NCI-H1048 (cell line): Measurements from ENCODE around the gene CTBP1.

Experiments used
- DNase-seq: peaks from one replicate; lab custom pipeline; 2025; lab: John Stamatoyannopoulos, UW

The CTBP1 gene

GRCh38 chr4:1283711-1284110 is 34.8 kb upstream of the CTBP1 start:
- DNase-seq: no peak

GRCh38 chr4:1279253-1279652 is 30.3 kb upstream of the CTBP1 start:
- DNase-seq: no peak

- no peak for DNase-seq
Measured at GRCh38 chr4:1277667-1278665, 29.0 kb upstream of the CTBP1 start.

DNA sequence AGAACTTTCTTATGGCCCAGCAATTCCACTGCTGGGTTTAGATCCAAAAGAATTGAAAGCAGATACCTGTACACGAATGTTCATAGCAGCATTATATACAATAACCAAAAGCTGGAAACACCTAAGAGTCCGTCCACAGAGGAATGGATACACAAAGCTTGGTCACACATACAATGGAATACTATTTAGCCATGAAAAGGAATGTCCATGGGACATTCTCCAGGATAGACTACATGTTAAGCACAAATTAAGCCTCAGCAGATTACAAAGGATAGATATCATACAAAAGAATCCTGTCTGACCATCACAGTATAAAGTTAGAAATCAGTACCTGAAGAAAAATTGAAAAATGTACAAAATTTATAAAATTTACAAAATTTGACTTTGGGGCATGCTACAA is 28.1 kb upstream of the CTBP1 start:
- DNase-seq: no peak

GRCh38 chr4:1274871-1275270 is 25.9 kb upstream of the CTBP1 start:
- no peak for DNase-seq

GRCh38 chr4:1271686-1272085 is 22.8 kb upstream of the CTBP1 start:
- no peak for DNase-seq

GRCh38 chr4:1269209-1269608 is 20.3 kb upstream of the CTBP1 start:
- no peak for DNase-seq

DNA sequence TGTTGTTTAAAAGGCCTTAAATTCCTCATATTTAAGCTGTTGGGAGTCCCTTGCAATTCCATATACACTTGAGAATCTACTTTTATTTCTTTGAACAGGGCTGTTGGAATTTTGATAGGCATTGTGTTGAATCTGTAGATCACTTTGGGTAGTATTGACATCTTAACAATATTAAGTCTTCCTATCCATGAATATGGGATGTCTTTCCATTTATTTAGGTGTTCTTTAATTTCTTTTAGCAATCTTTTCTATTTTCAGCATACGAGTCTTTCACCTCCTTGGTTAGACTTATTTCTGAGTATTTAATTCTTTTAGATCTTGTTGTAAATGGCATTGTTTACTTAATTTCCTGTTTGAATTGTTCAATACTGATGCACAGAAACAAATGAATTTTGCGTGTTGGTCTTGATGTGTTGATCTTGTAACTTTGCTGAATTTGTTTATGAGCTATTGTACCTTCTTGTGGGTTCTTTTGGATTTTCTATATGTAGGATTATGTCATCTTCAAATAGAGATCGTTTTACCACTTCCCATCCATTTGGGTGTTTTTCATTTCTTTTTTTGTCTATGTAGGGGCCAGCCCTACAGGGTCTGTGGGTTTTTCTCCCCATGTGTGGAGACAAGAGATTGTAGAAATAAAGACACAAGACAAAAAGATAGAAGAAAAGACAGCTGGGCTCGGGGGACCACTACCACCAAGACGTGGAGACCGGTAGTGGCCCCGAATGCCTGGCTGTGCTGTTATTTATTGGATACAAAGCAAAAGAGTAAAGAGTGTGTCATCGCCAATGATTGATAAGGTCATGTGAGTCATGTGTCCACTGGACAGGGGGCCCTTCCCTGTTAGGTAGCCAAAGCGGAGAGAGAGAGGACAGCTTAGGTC is 18.2 kb upstream of the CTBP1 start:
- no peak for DNase-seq

DNA sequence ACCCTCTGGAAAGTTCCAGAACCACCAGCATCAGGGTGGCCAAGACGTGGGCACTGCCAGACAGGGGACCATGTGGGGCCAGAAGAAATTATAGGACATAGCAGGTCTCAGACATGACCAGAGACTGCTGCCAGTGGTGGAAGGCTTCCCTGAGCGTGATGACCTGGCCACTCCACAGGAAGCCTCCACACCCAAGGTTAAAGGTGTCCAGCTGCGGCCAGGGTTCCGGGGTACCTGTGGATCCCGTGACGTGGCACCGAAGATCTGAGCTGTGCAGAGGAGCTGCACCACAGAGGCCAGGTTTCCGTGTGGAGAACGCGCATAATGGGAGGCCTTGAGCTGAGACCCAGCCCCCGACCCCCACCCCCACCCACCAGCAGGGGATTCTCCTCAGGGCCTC is 16.4 kb upstream of the CTBP1 start:
- no peak for DNase-seq

DNA sequence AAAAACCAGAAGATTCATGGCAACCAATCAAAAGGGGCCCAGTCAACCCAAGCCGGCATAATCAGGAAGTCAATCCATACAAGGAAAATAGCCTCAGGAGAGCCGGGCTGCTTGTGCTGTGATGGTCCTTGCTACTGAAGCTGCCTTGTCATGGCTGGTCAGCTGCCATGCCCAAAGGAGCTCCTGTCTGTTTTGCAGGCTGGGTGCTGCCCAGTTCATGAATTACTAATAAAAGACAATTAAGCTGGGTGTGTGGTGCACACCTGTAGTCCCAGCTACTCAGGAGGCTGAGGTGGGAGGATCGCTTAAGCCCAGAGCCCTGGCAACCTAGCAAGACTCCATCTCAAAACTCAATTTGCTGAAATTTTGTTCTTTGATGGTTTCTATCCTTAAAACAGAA is 16.0 kb upstream of the CTBP1 start:
- DNase-seq: no peak

GRCh38 chr4:1261107-1261928 is 12.4 kb upstream of the CTBP1 start:
- DNase-seq: no peak

GRCh38 chr4:1260418-1261106 is 11.6 kb upstream of the CTBP1 start:
- no peak for DNase-seq

DNA sequence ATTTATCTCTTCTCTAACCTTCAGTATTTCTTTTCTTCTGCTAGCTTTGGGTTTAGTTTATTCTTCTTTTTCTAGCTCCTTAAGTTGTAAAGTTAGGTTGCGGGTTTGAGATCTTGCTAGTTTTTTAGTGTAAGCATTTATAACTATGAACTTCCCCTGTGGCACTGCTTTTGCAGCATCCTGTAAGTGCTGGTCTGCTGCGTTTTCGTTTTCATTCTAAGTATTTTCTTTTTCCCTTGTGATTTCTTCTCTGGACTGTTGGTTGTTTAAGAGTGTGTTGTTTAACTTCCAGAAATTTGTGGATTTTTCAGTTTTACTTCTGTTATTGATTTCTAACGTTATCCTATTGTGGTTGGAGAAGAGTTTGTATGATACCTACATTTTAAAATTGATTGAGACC is 11.0 kb upstream of the CTBP1 start:
- DNase-seq: no peak

DNA sequence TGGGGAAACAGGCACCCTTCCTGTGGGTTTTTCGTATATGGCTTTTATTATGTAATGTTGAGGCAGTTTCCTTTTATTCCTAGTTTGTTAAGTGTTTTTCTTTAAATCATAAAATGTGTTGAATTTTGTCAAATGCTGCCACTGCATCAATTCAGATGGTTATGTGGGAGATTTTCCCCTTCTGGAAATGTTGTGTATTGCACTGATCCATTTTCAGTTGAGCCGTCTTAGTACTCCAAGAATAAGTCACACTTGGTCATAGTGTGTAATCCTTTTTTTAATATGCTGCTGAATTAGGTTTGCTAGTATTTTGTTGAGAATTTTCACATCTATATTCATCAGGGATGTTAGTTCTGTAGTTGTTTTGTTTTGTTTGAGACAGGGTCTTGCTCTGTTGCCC is 9.5 kb upstream of the CTBP1 start:
- DNase-seq: no peak

DNA sequence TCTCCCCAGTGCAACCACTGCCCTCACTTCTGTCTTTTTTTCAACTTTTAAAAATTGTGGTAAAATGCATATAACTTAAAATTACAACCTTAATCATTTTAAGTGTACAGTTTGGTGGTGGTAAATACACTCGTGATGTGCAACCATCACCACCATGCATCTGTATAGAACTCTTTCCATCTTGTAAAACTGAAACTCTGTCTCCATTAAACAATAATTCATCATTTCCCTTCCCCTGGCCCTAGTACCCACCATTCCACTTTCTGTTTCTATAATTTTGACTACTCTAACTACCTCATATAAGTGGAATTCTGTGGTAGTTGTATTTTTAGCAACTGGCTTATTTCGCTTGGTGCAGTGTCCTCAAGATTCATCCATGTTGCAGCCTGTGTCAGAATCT is 6.8 kb upstream of the CTBP1 start:
- no peak for DNase-seq

- DNase-seq: no peak
Measured at GRCh38 chr4:1255151-1255550, 6.2 kb upstream of the CTBP1 start.

DNA sequence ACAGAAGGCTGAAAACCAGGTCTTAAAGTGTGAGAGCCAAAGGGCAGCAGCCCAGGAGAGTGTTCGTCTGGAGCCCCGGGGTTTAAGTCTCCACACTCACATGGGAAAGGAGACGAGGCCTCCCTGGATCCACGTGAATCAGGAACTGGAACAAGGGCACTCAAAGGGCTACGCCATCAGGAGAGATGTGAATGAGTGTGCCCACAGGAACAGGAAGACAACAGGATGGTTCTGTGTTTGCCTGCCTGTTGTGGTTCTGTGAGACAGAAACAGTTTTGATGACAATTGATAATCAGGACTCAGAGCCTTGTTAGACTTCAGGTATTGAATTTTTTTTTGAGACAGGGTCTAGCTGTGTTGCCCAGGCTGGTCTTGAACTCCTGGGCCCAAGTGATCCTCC is 4.9 kb upstream of the CTBP1 start:
- no peak for DNase-seq

- DNase-seq: no peak
Measured at GRCh38 chr4:1252928-1253492, 4.1 kb upstream of the CTBP1 start.

GRCh38 chr4:1251773-1252066 is 2.8 kb upstream of the CTBP1 start:
- no peak for DNase-seq

DNA sequence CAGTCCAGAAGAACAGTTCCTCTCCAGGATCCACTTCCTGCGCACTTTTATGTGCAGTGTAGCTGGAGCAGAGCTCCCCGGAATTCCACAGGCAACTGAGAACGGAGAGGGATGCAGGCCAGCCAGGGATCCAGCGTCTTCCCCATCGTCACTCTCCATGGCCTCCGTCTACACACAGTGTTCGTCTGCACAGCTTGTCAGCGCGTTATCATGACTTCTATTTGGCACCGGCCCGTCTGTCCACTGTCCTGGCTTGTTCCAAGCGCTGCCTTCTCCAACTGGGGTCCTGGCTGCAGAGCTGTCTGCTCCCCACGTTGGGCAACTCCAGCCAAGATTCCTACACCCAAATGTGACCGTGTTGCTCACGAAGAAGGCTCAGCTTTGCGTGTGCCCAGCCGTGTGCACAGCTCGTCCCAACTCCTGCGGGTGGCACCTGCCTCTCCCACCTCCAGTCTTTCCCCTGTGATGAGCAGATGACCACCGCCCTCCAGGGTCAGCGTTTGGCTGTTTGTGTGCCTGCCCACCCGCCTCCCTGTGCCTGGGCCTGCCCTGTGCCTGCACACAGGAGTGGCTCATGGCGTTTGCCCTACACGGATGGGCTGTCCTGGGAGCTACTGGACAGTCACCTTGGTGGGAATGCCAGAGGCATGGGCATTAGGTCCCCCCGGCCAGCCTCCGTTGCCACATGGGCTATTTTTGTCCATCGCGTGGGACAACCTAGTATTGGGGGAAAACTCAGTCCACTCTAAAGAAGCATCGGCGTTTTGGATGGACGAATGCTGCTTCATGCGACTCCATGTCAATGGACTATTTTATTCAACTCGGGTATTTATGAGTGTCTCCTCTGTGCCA is 2.2 kb upstream of the CTBP1 start:
- DNase-seq: no peak

GRCh38 chr4:1250527-1250812 is 1.5 kb upstream of the CTBP1 start:
- no peak for DNase-seq
